CD14-positive monocyte (primary cell): ENCODE data around the gene RMDN3. TPM values are rescaled to one million over a fixed set of nuclear protein-coding genes. Genes with fewer than 3 reads are reported as not detected.
A peak's percentile ranks its signal among the peaks of the same experiment; 100 is the strongest.

Experiments used
- DNase-seq, 3 donors: peaks; one replicate each; pipeline ENCODE4 v3.0.0-alpha.2; 2011 to 2022
- H2AFZ ChIP-seq: 2 replicates; pipeline ENCODE4 v1.6.0; 2012; ENCODE audit warnings: mild to moderate bottlenecking, low read depth, low read length, inconsistent platforms; ENCODE audit not compliant: insufficient read depth, poor library complexity, severe bottlenecking
- H3K27ac ChIP-seq, 2 donors: 1 replicate in 1 of 2; 2 replicates in 1 of 2; pipeline ENCODE4 v1.5.1; 2012 to 2013; ENCODE audit warnings: low read length in 2 of 2, control low read depth in 1 of 2, inconsistent platforms in 1 of 2, low read depth in 1 of 2, mild to moderate bottlenecking in 1 of 2
- H3K27me3 ChIP-seq, 2 donors: one replicate each; pipeline versions ENCODE4 v1.6.0 to v1.6.1; 2011 to 2013; ENCODE audit warnings: low read length in 2 of 2; ENCODE audit not compliant: control insufficient read depth in 2 of 2, insufficient read depth in 2 of 2
- H3K36me3 ChIP-seq, 2 donors: replicated peaks in 1 of 2; 1 replicate in 1 of 2; 2 replicates in 1 of 2; pipeline versions ENCODE4 v1.5.1 to v1.6.1; 2012 to 2013; ENCODE audit warnings: low read length in 2 of 2, control low read depth in 1 of 2, inconsistent platforms in 1 of 2, mild to moderate bottlenecking in 1 of 2; ENCODE audit not compliant: insufficient read depth in 2 of 2, control insufficient read depth in 1 of 2
- H3K4me1 ChIP-seq, 2 donors: 1 replicate in 1 of 2; 2 replicates in 1 of 2; pipeline versions ENCODE4 v1.5.1 to v1.6.1; 2012 to 2013; ENCODE audit warnings: low read length in 2 of 2, control low read depth in 1 of 2, inconsistent platforms in 1 of 2, mild to moderate bottlenecking in 1 of 2, moderate library complexity in 1 of 2; ENCODE audit not compliant: insufficient read depth in 2 of 2, control insufficient read depth in 1 of 2
- H3K4me2 ChIP-seq: replicated peaks from 2 replicates; pipeline ENCODE3; 2012; ENCODE audit warnings: low read length, moderate library complexity, mild to moderate bottlenecking; ENCODE audit not compliant: poor library complexity, severe bottlenecking; ENCODE audit errors: extremely low read depth
- H3K4me3 ChIP-seq, 3 experiments: fragments of 200-600 bp in 1 of 3; sonication (generic) in 1 of 3; replicated peaks in 1 of 3; 1 replicate in 2 of 3; 2 replicates in 1 of 3; pipeline ENCODE4 v1.5.1; 2011 to 2013; ENCODE audit warnings: low read length in 3 of 3, mild to moderate bottlenecking in 3 of 3, control low read depth in 2 of 3, low read depth in 2 of 3, inconsistent platforms in 1 of 3, moderate library complexity in 1 of 3
- H3K79me2 ChIP-seq: 2 replicates; pipeline ENCODE4 v1.6.0; 2012; ENCODE audit warnings: mild to moderate bottlenecking, control low read depth, inconsistent platforms, low read length, moderate library complexity; ENCODE audit not compliant: insufficient read depth
- H3K9ac ChIP-seq: 2 replicates; pipeline ENCODE4 v1.6.0; 2017; ENCODE audit warnings: low read length, mild to moderate bottlenecking; ENCODE audit not compliant: insufficient read depth, poor library complexity, severe bottlenecking
- H3K9me3 ChIP-seq, 2 donors: replicated peaks in 1 of 2; 1 replicate in 1 of 2; 2 replicates in 1 of 2; pipeline versions ENCODE4 v1.5.1 to v1.6.1; 2012 to 2013; ENCODE audit warnings: low read length in 2 of 2, control low read depth in 1 of 2; ENCODE audit not compliant: control insufficient read depth in 1 of 2, insufficient read depth in 1 of 2
- H4K20me1 ChIP-seq: 2 replicates; pipeline ENCODE4 v1.6.0; 2012; ENCODE audit warnings: mild to moderate bottlenecking, low read length, control low read depth, moderate library complexity; ENCODE audit not compliant: insufficient read depth
- H3K27ac Mint-ChIP-seq, 7 donors: one replicate each; pipeline ENCODE4 v1.8.0; 2020; ENCODE audit warnings: mild to moderate bottlenecking in 7 of 7, mixed read lengths in 7 of 7, moderate library complexity in 6 of 7, inconsistent platforms in 2 of 7
- H3K27me3 Mint-ChIP-seq, 3 donors: one replicate each; pipeline ENCODE4 v1.8.0; 2021 to 2022; ENCODE audit warnings: low read depth in 3 of 3, mild to moderate bottlenecking in 3 of 3, mixed read lengths in 3 of 3, moderate library complexity in 3 of 3, inconsistent platforms in 1 of 3
- H3K36me3 Mint-ChIP-seq, 2 donors: one replicate each; pipeline ENCODE4 v1.8.0; 2020; ENCODE audit warnings: mixed read lengths in 2 of 2, inconsistent platforms in 1 of 2, mild to moderate bottlenecking in 1 of 2
- H3K4me1 Mint-ChIP-seq: one replicate; pipeline ENCODE4 v1.8.0; 2020; ENCODE audit warnings: mild to moderate bottlenecking, mixed read lengths
- H3K4me3 Mint-ChIP-seq, 2 donors: one replicate each; pipeline ENCODE4 v1.8.0; 2020; ENCODE audit warnings: mild to moderate bottlenecking in 2 of 2, mixed read lengths in 2 of 2, moderate library complexity in 1 of 2
- H3K9me3 Mint-ChIP-seq, 7 donors: one replicate each; pipeline ENCODE4 v1.8.0; 2020 to 2022; ENCODE audit warnings: mixed read lengths in 7 of 7, mild to moderate bottlenecking in 6 of 7, moderate library complexity in 6 of 7, inconsistent platforms in 2 of 7
- WGBS: methylation state at CpG from one replicate; pipeline ENCODE4 v1.1.5; 2013; ENCODE audit warnings: missing lambda C conversion rate; ENCODE audit not compliant: insufficient coverage; 5-methylcytosine and 5-hydroxymethylcytosine counted together
- intact Hi-C, 2 donors: fragments of 100-400 bp; cut with micrococcal nuclease; formaldehyde crosslinking; loops; one replicate each; pipeline versions ENCODE4 v1.15.0 to v1.15.1; 2023
- polyA plus RNA-seq, 3 donors: library from polyadenylated mRNA; depleted of rRNA in 1 of 3; unstranded in 2 of 3; stranded (reverse) in 1 of 3; fragments of 300-500 nt in 2 of 3; fragments of >200 nt in 1 of 3; fragmentation: Illumina TruSeq in 2 of 3; gene quantifications; 1 replicate in 2 of 3; 2 replicates in 1 of 3; pipeline ENCODE4 v1.2.3, GENCODE V29; 2012 to 2021
- TF ChIP-seq, protein P1 (sequence below): fragments of 200-600 bp; IDR thresholded peaks from one replicate; pipeline ENCODE4 v1.8.0; 2022; ENCODE audit warnings: antibody characterized with exemption, mild to moderate bottlenecking

Gene RMDN3
- polyA plus RNA-seq, 3 donors: 9.8 to 13.5 (median 13.2) TPM

DNA sequence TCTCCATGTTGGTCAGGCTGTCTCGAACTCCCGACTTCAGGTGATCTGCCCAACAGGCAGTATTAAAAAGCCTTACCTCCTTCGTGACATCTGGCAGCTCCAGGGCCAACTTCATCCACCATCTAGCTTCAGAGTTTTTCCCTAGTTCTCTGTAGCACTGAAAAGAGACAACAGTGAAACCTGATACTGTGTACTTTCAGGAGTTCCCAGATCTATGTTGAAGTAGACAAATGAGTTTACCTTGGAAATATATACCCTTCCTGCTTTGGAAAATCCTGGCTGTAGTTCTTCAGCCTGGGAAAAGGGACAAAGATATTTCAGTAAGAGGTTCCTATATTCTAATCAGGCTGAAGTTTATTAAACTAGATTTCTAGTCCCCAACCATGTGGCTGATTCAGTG is 18.0 kb downstream of the RMDN3 start:
- no peaks in the 10 kb centered on the region for H3K9me3 Mint-ChIP-seq
- H3K9me3 ChIP-seq: no peaks in the 10 kb centered on the region
- H3K27ac ChIP-seq: no peak overlapping the region
- no peaks in the 10 kb centered on the region for H3K79me2 ChIP-seq
- H4K20me1 ChIP-seq: no peaks in the 10 kb centered on the region
- H3K4me1 Mint-ChIP-seq: no peaks in the 10 kb centered on the region
- H3K36me3 Mint-ChIP-seq: peaks cover 60 to 85% of the 10 kb centered on the region in 2 donors
- H3K4me3 ChIP-seq: no peak overlapping the region
- H3K27me3 ChIP-seq: no peaks in the 10 kb centered on the region
- H3K4me1 ChIP-seq: no peaks in the 10 kb centered on the region
- no peaks in the 10 kb centered on the region for H3K27me3 Mint-ChIP-seq
- H3K36me3 ChIP-seq: peaks cover 54 to 99% of the 10 kb centered on the region in 2 donors
- 100% methylated on average over 2 of the region's 3 CpGs for WGBS
- no peak overlapping the region for H2AFZ ChIP-seq
- DNase-seq: no peak
- H3K4me3 Mint-ChIP-seq: no peak overlapping the region
- intact Hi-C loops: no loop called here
- TF ChIP-seq, protein P1, sequence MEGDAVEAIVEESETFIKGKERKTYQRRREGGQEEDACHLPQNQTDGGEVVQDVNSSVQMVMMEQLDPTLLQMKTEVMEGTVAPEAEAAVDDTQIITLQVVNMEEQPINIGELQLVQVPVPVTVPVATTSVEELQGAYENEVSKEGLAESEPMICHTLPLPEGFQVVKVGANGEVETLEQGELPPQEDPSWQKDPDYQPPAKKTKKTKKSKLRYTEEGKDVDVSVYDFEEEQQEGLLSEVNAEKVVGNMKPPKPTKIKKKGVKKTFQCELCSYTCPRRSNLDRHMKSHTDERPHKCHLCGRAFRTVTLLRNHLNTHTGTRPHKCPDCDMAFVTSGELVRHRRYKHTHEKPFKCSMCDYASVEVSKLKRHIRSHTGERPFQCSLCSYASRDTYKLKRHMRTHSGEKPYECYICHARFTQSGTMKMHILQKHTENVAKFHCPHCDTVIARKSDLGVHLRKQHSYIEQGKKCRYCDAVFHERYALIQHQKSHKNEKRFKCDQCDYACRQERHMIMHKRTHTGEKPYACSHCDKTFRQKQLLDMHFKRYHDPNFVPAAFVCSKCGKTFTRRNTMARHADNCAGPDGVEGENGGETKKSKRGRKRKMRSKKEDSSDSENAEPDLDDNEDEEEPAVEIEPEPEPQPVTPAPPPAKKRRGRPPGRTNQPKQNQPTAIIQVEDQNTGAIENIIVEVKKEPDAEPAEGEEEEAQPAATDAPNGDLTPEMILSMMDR: no peak
- no peak overlapping the region for H3K9ac ChIP-seq
- peak overlapping the region in 1 of 7 donors; percentile 68 for H3K27ac Mint-ChIP-seq
- H3K4me2 ChIP-seq: no peak overlapping the region

DNA sequence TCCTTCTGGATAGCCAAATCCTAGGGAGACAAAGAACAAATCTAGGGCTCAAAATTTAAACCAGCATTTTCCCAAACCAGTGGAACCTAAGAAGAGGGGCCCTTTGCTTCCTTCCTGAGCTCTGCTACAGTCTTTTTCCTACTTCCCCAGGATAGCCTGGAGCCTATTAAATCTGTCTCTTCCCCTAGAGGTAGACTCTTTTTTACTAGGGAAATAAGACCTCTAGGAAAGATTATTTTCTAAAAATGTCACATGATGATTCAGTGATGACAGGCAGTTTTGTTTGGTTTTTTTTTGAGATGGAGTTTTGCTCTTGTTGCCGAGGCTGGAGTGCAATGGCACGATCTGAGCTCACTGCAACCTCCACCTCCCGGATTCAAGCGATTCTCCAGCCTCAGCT is 18.5 kb downstream of the RMDN3 start:
- H2AFZ ChIP-seq: no peak overlapping the region
- no peaks in the 10 kb centered on the region for H3K79me2 ChIP-seq
- no peak overlapping the region for H3K4me3 Mint-ChIP-seq
- no peaks in the 10 kb centered on the region for H3K4me1 Mint-ChIP-seq
- no peaks in the 10 kb centered on the region for H4K20me1 ChIP-seq
- H3K4me1 ChIP-seq: no peaks in the 10 kb centered on the region
- no peak overlapping the region for H3K9ac ChIP-seq
- peaks cover 61 to 84% of the 10 kb centered on the region in 2 donors for H3K36me3 Mint-ChIP-seq
- peak overlapping the region in 1 of 7 donors; percentile 21 for H3K27ac Mint-ChIP-seq
- H3K27me3 ChIP-seq: no peaks in the 10 kb centered on the region
- H3K4me3 ChIP-seq: no peak overlapping the region
- peaks cover 54 to 99% of the 10 kb centered on the region in 2 donors for H3K36me3 ChIP-seq
- no peaks in the 10 kb centered on the region for H3K9me3 ChIP-seq
- TF ChIP-seq, protein P1: no peak
- intact Hi-C loops: no loop called here
- no peaks in the 10 kb centered on the region for H3K27me3 Mint-ChIP-seq
- no peaks in the 10 kb centered on the region for H3K9me3 Mint-ChIP-seq
- no peak overlapping the region for H3K27ac ChIP-seq
- no peak for DNase-seq
- H3K4me2 ChIP-seq: no peak overlapping the region
- WGBS: 100% methylated on average over 4 of the region's 4 CpGs
